ENCODE results near the gene EPHA3. TPM values are rescaled to one million over a fixed set of nuclear protein-coding genes. Genes with fewer than 3 reads are reported as not detected.
"Not testable (repeated sequence)": the region's sequence is repeated elsewhere in the genome, so short reads cannot be mapped to it uniquely, and the experiment has no call there.

Gene EPHA3
- total RNA-seq, 1 donor from 2014 or later, result 0.40 TPM

- ATAC-seq, result no peak
These were observed 182.3 kb downstream of the EPHA3 start for GRCh38 chr3:89289574-89290190.

DNA sequence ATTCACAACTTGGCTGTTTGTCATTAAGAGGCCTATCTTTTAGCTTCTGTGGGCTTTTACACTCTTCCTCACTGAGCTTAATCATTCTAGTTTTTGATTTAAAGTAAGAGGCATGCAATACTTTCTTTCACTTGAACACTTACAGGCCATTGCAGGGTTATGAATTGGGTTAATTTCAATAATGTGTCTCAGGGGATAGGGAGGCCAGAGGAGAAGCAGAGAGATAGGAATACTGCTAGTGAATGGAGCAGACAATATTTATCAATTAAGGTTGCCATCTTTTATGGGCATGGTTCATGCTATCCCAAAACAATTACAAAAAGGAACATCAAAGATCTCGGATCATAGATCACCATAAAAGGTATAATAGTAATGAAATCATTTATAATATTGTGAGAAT, 189.8 kb downstream of the EPHA3 start:
- no peak for ATAC-seq

GRCh38 chr3:89300526-89300925, 193.1 kb downstream of the EPHA3 start:
- ATAC-seq, result no peak

- ATAC-seq, result no peak
These were observed 193.6 kb downstream of the EPHA3 start for GRCh38 chr3:89300981-89301380.

GRCh38 chr3:89303701-89304100, 196.3 kb downstream of the EPHA3 start:
- ATAC-seq, result no peak

- ATAC-seq, result no peak
These were observed 199.1 kb downstream of the EPHA3 start for GRCh38 chr3:89306540-89306939.

DNA sequence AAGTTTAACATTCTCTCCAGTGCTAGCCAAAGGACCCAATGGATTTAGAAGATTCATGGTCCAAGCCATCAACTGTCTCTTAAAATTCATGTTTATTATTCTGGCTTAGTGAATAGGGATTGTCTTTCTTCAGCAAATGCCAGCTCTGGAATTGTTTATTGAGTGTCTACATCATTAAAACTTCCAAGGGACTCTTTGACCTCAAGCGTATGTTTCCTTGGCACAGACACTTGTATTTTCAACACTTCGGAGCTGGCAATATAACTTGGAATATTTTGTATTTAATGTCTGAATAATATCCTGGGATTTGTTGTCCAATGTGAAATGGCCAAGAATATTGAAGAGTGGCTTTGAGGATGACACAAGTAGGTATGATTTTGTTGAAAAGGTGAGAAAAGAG, 204.2 kb downstream of the EPHA3 start:
- ATAC-seq, result no peak

GRCh38 chr3:89312141-89312540, 204.7 kb downstream of the EPHA3 start:
- ATAC-seq, result no peak

GRCh38 chr3:89314454-89315098, 207.2 kb downstream of the EPHA3 start:
- ATAC-seq, result peak; percentile 53

DNA sequence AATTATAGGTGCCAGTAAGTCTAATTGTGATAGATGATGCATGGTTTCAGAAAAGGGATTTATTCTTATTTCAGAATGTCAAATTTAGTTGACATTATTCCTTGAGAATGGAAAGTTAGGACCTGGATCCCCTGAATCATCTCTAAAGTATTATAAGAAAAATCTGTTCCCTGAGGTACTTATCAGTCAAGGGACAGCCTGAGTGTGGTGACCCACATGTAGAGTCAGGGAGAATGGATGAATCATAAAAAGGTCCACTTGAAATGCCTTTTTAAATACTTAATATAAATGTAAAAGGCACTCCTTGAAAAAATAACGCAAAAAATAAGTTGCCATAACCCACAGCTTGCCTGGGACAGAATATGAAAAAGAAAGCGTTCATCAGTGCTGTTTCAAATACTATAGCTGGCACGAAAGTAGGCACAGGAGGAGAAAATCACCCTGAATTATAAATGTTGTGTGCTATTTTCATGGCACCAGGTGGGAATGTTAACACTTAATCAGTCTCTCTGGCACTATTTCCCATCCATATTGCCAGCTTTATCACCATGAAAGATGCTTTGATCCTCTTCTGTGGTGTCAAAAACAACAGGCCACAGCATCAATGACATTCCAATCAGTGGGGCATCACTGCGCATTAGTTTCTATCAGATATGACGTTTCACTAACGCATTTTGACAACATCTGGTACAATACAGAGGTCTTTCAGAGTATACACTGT, 208.5 kb downstream of the EPHA3 start:
- no peak for ATAC-seq

DNA sequence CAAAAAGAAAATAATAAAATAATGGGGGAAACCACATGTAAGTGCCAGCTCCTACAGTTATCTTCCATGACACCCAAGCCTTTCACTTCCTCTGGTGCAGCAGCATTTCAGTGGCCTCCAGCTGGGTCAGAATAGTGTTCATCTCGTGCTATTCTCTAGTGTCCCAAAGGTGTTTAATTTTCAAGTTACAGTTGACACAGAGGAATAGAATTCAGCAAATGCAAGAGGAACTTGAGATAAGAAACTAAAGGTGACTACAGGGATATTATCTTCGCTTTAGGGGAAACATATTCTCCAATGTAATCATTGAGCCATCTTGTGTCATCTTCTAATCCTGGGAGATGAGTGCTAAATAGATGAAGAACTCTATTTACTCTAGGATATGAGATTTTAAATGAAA, 212.8 kb downstream of the EPHA3 start:
- ATAC-seq, result no peak

DNA sequence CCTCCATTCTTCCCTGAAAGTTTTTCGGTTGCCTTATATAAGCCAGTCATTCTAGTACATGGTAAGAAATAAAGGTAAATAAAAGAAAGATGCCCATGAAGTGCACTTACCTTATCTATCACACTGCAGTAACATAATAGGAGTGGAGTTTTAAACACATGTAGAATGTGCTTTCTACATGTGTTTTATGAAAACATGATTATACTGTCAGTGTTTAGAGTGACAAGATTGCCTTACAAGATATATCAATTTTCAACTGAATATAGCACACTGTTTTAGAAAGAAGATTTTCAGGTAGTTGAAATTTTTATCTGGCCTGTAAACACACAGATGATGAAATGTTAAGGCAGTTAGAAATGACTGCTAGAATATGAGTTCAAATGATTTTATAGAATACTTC, 219.6 kb downstream of the EPHA3 start:
- ATAC-seq, result no peak

- no peak for ATAC-seq
These were observed 225.0 kb downstream of the EPHA3 start for GRCh38 chr3:89332386-89332785.

GRCh38 chr3:89332793-89333192, 225.4 kb downstream of the EPHA3 start:
- ATAC-seq, result no peak

DNA sequence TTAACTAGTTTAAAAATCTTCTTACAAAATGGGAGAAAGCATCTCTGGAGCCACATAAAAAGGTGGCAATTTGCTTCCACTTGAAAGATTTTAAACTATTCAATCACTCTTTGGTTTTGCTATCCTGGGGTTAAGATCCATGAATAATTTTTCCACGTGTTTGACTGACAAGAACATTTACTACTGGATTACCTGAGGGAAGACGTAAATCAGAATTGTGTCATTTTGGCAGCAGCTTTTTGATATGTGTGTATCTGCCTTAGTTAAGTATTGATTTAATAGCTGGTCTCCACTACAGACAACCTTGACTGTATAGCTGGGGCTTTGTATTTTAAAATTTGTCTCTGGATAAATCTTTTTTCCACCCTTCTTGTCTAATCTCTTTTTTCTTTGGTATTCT, 228.3 kb downstream of the EPHA3 start:
- no peak for ATAC-seq

DNA sequence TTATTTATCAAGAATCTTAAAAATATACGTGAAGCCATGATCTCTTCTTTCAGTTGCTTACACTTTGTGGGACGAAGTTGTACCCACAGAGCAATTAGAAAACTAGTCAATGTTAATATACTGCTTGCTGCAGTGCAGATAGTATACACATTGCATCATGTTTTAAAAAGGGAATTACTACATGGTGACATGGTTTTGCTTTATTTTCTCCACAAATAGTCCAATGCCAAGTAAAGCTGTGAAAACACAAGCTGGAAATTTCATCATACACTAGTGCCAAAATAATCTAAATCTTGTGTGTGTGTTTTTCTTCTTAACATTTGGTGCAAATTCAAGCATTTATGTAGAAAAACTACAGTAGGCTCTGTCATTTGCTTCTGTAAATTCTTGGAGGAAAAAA, 233.0 kb downstream of the EPHA3 start:
- ATAC-seq, result no peak

- ATAC-seq, result no peak
These were observed 236.7 kb downstream of the EPHA3 start for GRCh38 chr3:89344076-89344475.

GRCh38 chr3:89350935-89351334, 243.5 kb downstream of the EPHA3 start:
- not testable (repeated sequence) for ATAC-seq

DNA sequence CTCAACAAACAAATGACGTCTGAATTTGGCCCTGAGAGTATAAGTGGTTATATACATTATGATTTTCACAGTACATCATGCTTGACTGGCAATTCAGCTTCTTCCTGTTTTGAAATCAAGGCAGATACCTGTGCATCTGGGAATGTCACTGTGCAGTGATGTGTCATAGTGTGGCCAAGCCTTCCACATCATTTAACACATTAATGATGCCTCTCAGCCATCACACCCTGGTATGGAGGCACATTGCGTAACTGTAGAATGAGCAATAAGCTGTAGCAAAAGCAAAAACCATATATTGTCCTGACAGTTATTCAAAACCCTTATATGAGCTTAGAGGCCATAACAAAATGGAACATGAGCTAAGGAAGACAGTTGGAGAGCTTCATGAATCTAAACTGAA, 246.0 kb downstream of the EPHA3 start:
- ATAC-seq, result peak; percentile 77

- ATAC-seq, result no peak
These were observed 250.9 kb downstream of the EPHA3 start for GRCh38 chr3:89358281-89358680.

- no peak for ATAC-seq
These were observed 252.7 kb downstream of the EPHA3 start for GRCh38 chr3:89360156-89360555.

- no peak for ATAC-seq
These were observed 255.1 kb downstream of the EPHA3 start for GRCh38 chr3:89362496-89362895.

- ATAC-seq, result no peak
These were observed 255.8 kb downstream of the EPHA3 start for GRCh38 chr3:89363171-89363570.

GRCh38 chr3:89364314-89364713, 256.9 kb downstream of the EPHA3 start:
- ATAC-seq, result no peak
